GM12892 (cell line): ENCODE results near the gene USP40.

ENCODE experiments used
- POLR2A ChIP-seq: IDR thresholded peaks from 2 replicates; pipeline ENCODE4 v1.6.1; 2011; ENCODE audit warnings: low read depth, low read length, control low read depth
- POLR2AphosphoS5 ChIP-seq: IDR thresholded peaks from 2 replicates; pipeline ENCODE4 v1.6.1; 2011; ENCODE audit warnings: low read depth, low read length, control low read depth

- TF ChIP-seq POLR2A: no peak
- TF ChIP-seq POLR2AphosphoS5: no peak
Observed at GRCh38 chr2:233572468-233572867, 5.9 kb upstream of the USP40 start.
